Measurements from ENCODE around the gene SMARCC1.
A peak's percentile ranks its signal among the peaks of the same experiment; 100 is the strongest.
"Not testable (repeated sequence)": the region's sequence is repeated elsewhere in the genome, so short reads cannot be mapped to it uniquely, and the experiment has no call there.

The SMARCC1 gene

GRCh38 chr3:47762233-47762632 is 19.5 kb downstream of the SMARCC1 start:
- peak; percentile 26 for DNase-seq

- no peak for DNase-seq
Measured at GRCh38 chr3:47761046-47761445, 20.6 kb downstream of the SMARCC1 start.

GRCh38 chr3:47760207-47760606 is 21.5 kb downstream of the SMARCC1 start:
- not testable (repeated sequence) for DNase-seq

- DNase-seq, result no peak
Measured at GRCh38 chr3:47758261-47759025, 23.2 kb downstream of the SMARCC1 start.

- no peak for DNase-seq
Measured at GRCh38 chr3:47752716-47753115, 29.0 kb downstream of the SMARCC1 start.

- DNase-seq, result not testable (repeated sequence)
Measured at GRCh38 chr3:47750811-47751354, 30.8 kb downstream of the SMARCC1 start.

- DNase-seq, result peak; percentile 14
Measured at GRCh38 chr3:47747558-47747957, 34.1 kb downstream of the SMARCC1 start.

- no peak for DNase-seq
Measured at GRCh38 chr3:47746264-47746663, 35.4 kb downstream of the SMARCC1 start.

GRCh38 chr3:47743855-47744254 is 37.8 kb downstream of the SMARCC1 start:
- no peak for DNase-seq

- DNase-seq, result not testable (repeated sequence)
Measured at GRCh38 chr3:47743352-47743751, 38.3 kb downstream of the SMARCC1 start.

- no peak for DNase-seq
Measured at GRCh38 chr3:47741925-47742324, 39.8 kb downstream of the SMARCC1 start.

GRCh38 chr3:47732143-47732542 is 49.5 kb downstream of the SMARCC1 start:
- DNase-seq, result no peak

GRCh38 chr3:47731061-47731460 is 50.6 kb downstream of the SMARCC1 start:
- DNase-seq, result no peak

GRCh38 chr3:47722859-47723258 is 58.8 kb downstream of the SMARCC1 start:
- DNase-seq, result peak; percentile 86

- DNase-seq, result not testable (repeated sequence)
Measured at GRCh38 chr3:47717448-47717847, 64.2 kb downstream of the SMARCC1 start.

GRCh38 chr3:47716656-47717055 is 65.0 kb downstream of the SMARCC1 start:
- no peak for DNase-seq

- no peak for DNase-seq
Measured at GRCh38 chr3:47715928-47716327, 65.8 kb downstream of the SMARCC1 start.

GRCh38 chr3:47714606-47715005 is 67.1 kb downstream of the SMARCC1 start:
- no peak for DNase-seq

GRCh38 chr3:47713655-47714054 is 68.0 kb downstream of the SMARCC1 start:
- no peak for DNase-seq

- DNase-seq, result no peak
Measured at GRCh38 chr3:47712398-47712797, 69.3 kb downstream of the SMARCC1 start.

GRCh38 chr3:47711596-47711995 is 70.1 kb downstream of the SMARCC1 start:
- no peak for DNase-seq

- DNase-seq, result no peak
Measured at GRCh38 chr3:47705391-47705790, 76.3 kb downstream of the SMARCC1 start.

GRCh38 chr3:47704237-47704612 is 77.5 kb downstream of the SMARCC1 start:
- no peak for DNase-seq

- no peak for DNase-seq
Measured at GRCh38 chr3:47701388-47701787, 80.3 kb downstream of the SMARCC1 start.

- no peak for DNase-seq
Measured at GRCh38 chr3:47692158-47692557, 89.5 kb downstream of the SMARCC1 start.
